Erythroblast (primary cell): ENCODE measurements around the gene BTN1A1.
"Not testable (repeated sequence)": the region's sequence is repeated elsewhere in the genome, so short reads cannot be mapped to it uniquely, and the experiment has no call there.

Source experiments
- DNase-seq, 2 experiments: peaks; one replicate each; lab custom pipeline; 2025; lab: John Stamatoyannopoulos, UW
- GATA1 ChIP-seq: IDR thresholded peaks from 2 replicates; pipeline ENCODE4 v1.6.1; 2011; ENCODE audit warnings: low read depth, mild to moderate bottlenecking, control low read depth, low read length, moderate library complexity
- POLR2A ChIP-seq: IDR thresholded peaks from 2 replicates; pipeline ENCODE4 v1.6.1; 2011; ENCODE audit warnings: mild to moderate bottlenecking, low read length

BTN1A1 gene

DNA sequence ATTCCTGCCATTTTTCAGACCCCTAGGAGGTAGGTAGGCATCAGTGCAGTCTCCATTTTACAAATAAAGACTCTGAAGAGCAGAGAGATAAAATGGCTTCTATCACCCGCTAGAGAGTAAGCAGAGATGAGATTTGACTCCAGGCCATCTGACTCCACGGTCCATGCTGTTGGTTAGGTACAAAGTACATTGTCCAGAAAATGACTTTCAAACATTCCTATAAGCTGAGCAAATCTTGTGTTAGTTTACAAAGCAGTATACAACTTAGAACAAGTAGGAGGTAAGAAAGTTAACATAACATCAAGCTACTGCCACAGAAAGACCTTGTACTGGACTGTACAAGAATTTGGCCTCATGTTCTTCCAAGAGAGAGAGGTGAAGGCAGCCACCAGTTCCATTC is 14.9 kb downstream of the BTN1A1 start:
- DNase-seq: no peak
- TF ChIP-seq GATA1: no peak
- TF ChIP-seq POLR2A: no peak

DNA sequence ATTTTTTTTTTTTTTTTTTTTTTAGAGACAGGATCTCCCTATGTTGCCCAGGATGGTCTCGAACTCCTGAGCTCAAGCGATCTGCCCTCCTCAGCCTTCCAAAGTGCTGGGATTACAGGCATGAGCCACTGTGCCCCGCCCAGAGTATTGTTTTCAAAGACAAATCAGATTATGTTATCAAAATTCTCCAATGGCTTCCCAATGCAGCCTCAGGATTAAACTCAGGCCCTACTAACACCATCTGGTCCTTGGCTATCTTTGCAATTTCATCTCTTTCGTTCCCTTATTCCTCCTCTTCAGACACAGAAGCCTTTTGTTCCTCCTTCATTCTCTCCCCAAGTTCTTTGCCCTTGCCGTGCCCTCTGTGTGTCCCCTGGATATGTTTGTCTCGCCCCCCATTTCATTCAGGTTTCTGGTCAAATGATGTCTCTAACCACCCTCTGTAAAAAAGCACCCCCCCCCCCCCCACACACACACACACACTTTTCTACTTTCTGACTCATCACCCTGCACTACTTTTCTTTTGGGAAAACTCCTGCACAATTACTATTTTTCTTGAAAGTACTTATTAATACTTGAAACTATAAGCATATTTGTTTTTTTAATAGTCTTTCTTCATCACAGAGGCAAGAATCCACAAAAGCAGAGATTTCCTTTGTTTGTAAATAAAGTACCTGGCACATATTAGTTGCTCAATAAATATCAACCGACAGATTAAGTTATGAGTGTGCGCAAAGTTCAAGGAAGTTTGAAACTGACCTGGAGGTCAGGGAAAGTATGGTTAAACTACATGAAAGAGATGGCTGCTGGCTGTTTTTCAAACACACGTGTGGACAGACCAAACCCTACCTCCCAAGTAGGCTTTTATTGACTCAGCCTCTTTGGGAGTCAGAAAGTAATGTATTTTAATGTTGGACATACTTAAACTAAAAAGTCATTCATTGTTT is 16.7 kb downstream of the BTN1A1 start:
- TF ChIP-seq POLR2A (no peak), GATA1 (no peak)
- peak in 1 of 2 experiments; percentile 3 for DNase-seq

GRCh38 chr6:26519359-26519758 is 19.3 kb downstream of the BTN1A1 start:
- TF ChIP-seq POLR2A (no peak), GATA1 (no peak)

DNA sequence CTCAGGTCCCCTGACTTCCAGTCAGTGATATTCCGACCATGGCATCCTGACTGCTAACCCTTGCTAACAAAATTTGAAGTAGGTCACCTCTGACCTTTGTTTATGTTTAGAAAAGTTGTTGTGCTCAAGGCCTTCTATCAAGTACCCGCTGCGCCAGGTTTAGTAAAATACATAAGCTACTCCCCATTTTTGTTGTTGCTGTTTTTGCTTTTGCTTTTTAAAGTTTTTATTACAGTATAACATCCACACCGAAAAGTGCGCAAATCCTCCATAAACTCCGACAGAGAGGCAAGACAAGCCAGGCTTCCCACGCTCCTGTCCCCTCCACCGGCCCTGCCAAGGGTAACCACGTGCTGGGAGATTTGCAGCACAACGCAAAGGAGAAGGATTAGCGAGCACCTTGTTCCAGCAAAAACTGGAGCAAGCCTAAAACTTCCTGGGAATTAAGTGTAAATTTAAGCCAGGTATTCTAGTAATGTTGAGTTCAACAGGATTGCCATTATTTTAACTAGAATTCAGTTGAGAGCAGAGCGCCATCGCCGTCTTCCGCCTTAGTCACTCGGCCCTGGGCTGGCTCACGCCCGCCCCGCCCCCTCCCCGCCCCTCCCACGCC is 20.2 kb downstream of the BTN1A1 start:
- TF ChIP-seq POLR2A (no peak), GATA1 (no peak)
- no peak for DNase-seq

More at GRCh38 chr6:26519359-26519758, 19.3 kb downstream of the BTN1A1 start:
- no peak for DNase-seq

GRCh38 chr6:26520850-26521599 is 20.9 kb downstream of the BTN1A1 start:
- DNase-seq: peak; percentile 91 to 96
- TF ChIP-seq POLR2A (no peak), GATA1 (no peak)

DNA sequence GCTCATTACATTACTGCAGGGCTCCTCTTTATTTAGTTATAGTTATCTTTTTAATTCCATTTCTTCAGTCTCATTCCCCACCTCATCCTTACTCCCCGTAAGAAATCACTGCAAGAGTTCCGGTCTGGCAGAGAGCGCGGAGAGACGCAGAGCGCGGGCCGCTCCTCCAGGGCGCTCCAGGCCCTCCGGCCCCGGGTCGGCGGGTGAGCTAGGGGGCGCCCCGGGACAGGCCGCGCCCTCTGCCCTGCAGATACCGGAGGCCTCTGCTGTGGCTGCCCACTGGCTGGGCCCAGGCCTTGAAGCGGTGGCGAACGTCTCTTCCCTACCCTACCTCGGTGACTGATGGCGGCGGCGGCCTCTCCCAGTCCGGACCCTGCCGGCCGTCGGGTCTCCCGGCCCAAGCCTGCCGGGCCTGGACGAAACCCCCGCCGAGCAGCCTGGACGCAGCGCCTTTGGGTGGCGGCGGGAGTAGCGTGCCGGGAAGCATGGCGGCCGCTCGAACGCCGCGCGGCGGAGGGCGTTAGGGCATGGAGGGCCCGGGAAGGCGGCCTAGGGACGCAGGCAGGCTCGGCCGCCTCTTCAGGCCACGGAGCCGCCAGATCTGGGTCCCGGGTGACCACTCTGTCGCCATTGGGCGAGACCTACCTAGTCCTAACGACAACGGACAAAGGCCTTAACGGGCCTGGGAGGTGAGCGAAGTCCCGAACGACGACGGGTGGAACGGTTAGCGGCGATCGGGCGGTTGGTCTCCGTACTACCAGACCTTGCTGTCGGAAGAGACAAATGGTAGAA is 21.7 kb downstream of the BTN1A1 start:
- DNase-seq: peak; percentile 90 to 92

DNA sequence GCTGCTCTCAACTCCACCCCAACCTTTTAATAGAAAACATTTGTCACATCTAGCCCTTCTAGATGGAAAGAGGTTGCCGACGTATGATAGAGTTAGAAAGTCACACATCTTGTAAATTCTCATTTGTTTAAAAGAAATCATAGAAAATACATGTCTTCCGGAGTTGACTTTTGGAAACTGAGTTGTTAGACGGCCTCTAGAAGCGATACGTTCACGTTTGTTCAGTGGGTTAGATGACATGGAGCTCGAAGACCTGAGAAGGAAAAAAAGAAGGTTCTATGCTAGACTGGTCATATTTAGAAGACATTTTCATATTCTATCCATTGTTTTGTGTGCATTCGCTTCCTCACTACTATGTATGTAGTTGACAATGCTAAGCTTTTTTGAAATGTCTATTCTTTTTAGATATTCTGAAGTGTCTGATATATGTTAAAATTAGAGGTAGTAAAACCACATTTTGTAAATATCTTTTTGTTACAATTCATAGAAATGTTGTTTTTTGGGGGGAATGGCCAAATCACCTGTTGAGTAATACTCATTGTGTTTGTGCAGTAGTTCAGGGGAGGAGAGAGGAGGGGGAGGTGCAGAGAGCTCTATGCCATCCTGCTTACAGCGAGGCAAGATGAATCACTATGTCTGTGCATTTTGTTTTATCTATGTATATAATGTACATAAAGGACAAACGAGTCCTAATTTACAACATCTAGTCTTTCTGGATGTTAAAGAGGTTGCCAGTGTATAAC is 22.6 kb downstream of the BTN1A1 start:
- peak; percentile 49 to 54 for DNase-seq

More for the DNA sequence above, 21.7 kb downstream of the BTN1A1 start:
- TF ChIP-seq POLR2A (peak; percentile 61), GATA1 (no peak)

DNA sequence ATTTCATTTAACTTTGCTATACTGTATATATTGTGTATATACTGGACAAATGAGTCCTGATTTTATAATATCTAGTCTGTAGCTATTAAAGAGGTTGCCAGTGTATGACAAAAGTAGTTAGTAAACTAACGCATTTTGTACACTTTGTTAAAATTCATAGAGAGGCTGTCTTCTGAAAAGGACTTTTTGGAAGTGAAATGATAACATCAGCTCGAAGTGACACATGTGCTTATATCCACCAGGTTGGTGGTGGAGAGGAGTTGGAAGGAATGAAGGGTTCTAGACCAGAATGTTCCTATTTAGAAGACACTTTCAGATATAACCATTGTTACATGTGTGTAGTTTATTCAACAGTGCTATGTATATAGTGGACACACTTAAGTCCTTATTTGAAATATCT is 24.2 kb downstream of the BTN1A1 start:
- not testable (repeated sequence) for DNase-seq

DNA sequence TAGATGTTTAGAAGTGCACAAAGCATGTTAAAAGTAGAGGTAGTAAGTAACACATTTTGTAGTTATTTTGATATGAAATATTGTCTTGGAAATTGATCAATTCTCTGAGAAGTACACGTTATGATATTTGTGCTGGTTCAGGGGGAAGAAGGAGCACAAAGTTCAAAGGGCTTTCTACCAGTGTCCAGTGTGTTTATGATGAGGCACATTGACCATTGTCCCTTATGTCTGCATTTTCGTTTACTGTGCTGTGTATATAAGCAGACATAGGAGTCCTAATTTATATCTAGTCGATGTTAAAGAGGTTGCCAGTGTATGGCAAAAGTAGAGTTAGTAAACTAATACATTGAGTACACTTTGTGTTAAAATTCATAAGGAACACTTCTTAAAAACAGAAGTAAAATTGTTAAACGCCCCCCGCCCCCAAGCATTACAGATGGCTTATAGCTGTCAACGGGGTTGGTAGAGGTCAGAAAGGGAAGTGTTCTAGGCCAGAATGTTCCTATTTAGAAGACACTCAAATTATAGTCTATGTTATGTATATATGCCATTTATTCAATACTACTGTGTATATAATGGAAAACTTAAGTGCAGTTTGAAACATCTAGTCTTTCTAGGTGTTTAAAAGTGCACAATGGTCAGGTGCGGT is 24.7 kb downstream of the BTN1A1 start:
- no peak for TF ChIP-seq POLR2A
- no peak for TF ChIP-seq GATA1
- no peak for DNase-seq

- no peak for DNase-seq
- TF ChIP-seq GATA1 (no peak), POLR2A (no peak)
Measured at GRCh38 chr6:26525838-26526237, 25.7 kb downstream of the BTN1A1 start.

GRCh38 chr6:26526928-26527327 is 26.8 kb downstream of the BTN1A1 start:
- TF ChIP-seq POLR2A (no peak), GATA1 (no peak)
- no peak for DNase-seq

DNA sequence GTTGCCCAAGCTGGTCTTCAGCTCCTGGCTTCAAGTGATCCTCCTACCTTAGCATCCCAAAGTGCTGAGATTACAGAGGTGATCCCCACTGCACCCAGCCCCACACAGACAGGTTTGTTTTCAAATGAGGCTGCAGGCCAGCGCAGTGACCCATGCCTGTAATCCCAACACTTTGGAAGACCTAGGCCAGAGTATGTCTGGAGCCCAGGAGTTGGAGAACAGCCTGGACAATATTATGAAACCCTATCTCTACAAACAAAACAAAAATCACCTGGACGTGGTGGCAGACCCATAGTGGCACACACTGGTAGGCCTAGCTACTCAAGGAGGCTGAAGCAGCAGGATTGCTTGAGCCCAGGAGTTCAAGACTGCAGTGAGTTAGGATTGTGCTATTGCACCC is 30.1 kb downstream of the BTN1A1 start:
- TF ChIP-seq POLR2A: no peak
- no peak for TF ChIP-seq GATA1
- DNase-seq: no peak

- no peak for DNase-seq
- no peak for TF ChIP-seq GATA1
- TF ChIP-seq POLR2A: no peak
Measured at GRCh38 chr6:26531897-26532296, 31.8 kb downstream of the BTN1A1 start.
